HG03442 (cell line): ENCODE measurements around the gene ZDHHC11B.
"Not testable (repeated sequence)": the region's sequence is repeated elsewhere in the genome, so short reads cannot be mapped to it uniquely, and the experiment has no call there.

Experiments used
- ATAC-seq: cut with Tn5 transposase; IDR thresholded peaks from one replicate; pipeline ENCODE4 v1.9.1; 2021; ENCODE audit warnings: mild to moderate bottlenecking, moderate library complexity; ENCODE audit not compliant: unreplicated experiment

The ZDHHC11B gene

GRCh38 chr5:771087-771781 lies 13.3 kb downstream of the ZDHHC11B start:
- ATAC-seq: not testable (repeated sequence)

GRCh38 chr5:770585-770984 lies 13.9 kb downstream of the ZDHHC11B start:
- ATAC-seq: not testable (repeated sequence)

- ATAC-seq: not testable (repeated sequence)
These were observed 14.9 kb downstream of the ZDHHC11B start for GRCh38 chr5:769485-770145.

GRCh38 chr5:766666-767431 lies 17.7 kb downstream of the ZDHHC11B start:
- ATAC-seq: no peak

- ATAC-seq: no peak
These were observed 18.4 kb downstream of the ZDHHC11B start for GRCh38 chr5:765948-766631.

GRCh38 chr5:763998-764781 lies 20.3 kb downstream of the ZDHHC11B start:
- no peak for ATAC-seq

GRCh38 chr5:763397-763796 lies 21.1 kb downstream of the ZDHHC11B start:
- ATAC-seq: no peak

GRCh38 chr5:762996-763395 lies 21.5 kb downstream of the ZDHHC11B start:
- ATAC-seq: not testable (repeated sequence)

- no peak for ATAC-seq
These were observed 22.4 kb downstream of the ZDHHC11B start for GRCh38 chr5:761854-762710.

GRCh38 chr5:761059-761771 lies 23.3 kb downstream of the ZDHHC11B start:
- ATAC-seq: no peak

- ATAC-seq: no peak
These were observed 24.0 kb downstream of the ZDHHC11B start for GRCh38 chr5:760363-761058.

- ATAC-seq: no peak
These were observed 24.7 kb downstream of the ZDHHC11B start for GRCh38 chr5:759781-760362.

- ATAC-seq: no peak
These were observed 25.3 kb downstream of the ZDHHC11B start for GRCh38 chr5:759111-759751.

- ATAC-seq: no peak
These were observed 25.9 kb downstream of the ZDHHC11B start for GRCh38 chr5:758698-759053.

- ATAC-seq: no peak
These were observed 26.4 kb downstream of the ZDHHC11B start for GRCh38 chr5:757931-758697.

- no peak for ATAC-seq
These were observed 27.1 kb downstream of the ZDHHC11B start for GRCh38 chr5:757346-757930.
